ENCODE results near the gene RORC. TPM values are rescaled to one million over a fixed set of nuclear protein-coding genes. Genes with fewer than 3 reads are reported as not detected.
A peak's percentile ranks its signal among the peaks of the same experiment; 100 is the strongest.

The RORC gene
- total RNA-seq, 1 experiment from 2014 or later: 1.3 TPM

DNA sequence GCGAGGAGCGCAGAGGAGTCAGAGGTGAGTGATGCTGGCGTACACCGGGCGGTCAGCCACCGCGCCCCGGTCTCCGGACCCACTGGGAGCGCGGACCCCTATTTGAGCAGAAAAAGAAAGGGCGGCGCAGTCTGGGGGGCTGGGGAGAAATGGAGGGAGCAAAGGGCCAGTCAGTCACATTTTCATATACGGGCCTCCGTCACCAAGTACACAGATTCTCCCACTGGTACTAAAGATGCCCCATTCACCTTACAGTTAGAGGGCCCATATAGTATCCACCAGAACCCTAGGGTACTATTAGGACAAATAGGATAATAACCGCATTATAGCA, 7.4 kb upstream of the RORC start:
- Histone ChIP-seq H3K9ac (ENCODE audit: low read length) (peak overlapping the region; percentile 41; the same call in 1 of the 2 replicates), H3K27ac (ENCODE audit: low read depth, low read length) (no peak overlapping the region; the same call in 1 of the 2 replicates), H4K20me1 (ENCODE audit: insufficient read depth) (no peaks in the 10 kb centered on the region), H3K27me3 (ENCODE audit: insufficient read depth, low read length) (no peaks in the 10 kb centered on the region), H3K36me3 (ENCODE audit: control insufficient read depth in 1 of 2, insufficient read depth in 2 of 2, low read length in 2 of 2) (no peaks in the 10 kb centered on the region), H3K79me2 (ENCODE audit: insufficient read depth, low read length) (no peaks in the 10 kb centered on the region), H3K9me3 (ENCODE audit: control insufficient read depth in 1 of 2, insufficient read depth in 1 of 2, low read depth in 1 of 2, low read length in 2 of 2) (peaks cover 0 to 3% of the 10 kb centered on the region in 2 experiments; a peak in 1 of 4 replicates), H3K4me1 (ENCODE audit: control insufficient read depth in 1 of 2, insufficient read depth in 2 of 2, low read length in 2 of 2) (peaks cover 0 to 45% of the 10 kb centered on the region in 2 experiments; a peak in 2 of 4 replicates), H3K4me3 (replicated peaks in 1 of 2; ENCODE audit: low read depth in 1 of 2, low read length in 2 of 2) (peak overlapping the region in 1 of 2 experiments; percentile 31; a peak in 2 of 4 replicates), H3K9me2 (ENCODE audit: insufficient read depth) (no peaks in the 10 kb centered on the region; the same call in 1 of the 2 replicates), H3K4me2 (ENCODE audit: low read length) (peak overlapping the region; percentile 78), H2AFZ (ENCODE audit: low read depth, low read length, poor library complexity, severe bottlenecking) (no peak overlapping the region)
- no TSS peak for BruUV-seq (replicated peaks)
- DNase-seq (ENCODE audit: low read depth, low spot score) (no peak), ATAC-seq (no peak)
- RAD21 ChIA-PET (ENCODE audit: low non-redundant PET in 1 of 2, low total read pairs in 2 of 2, uncharacterized antibody in 2 of 2, unreplicated experiment in 2 of 2): no interaction called here
- TF ChIP-seq, protein P1, sequence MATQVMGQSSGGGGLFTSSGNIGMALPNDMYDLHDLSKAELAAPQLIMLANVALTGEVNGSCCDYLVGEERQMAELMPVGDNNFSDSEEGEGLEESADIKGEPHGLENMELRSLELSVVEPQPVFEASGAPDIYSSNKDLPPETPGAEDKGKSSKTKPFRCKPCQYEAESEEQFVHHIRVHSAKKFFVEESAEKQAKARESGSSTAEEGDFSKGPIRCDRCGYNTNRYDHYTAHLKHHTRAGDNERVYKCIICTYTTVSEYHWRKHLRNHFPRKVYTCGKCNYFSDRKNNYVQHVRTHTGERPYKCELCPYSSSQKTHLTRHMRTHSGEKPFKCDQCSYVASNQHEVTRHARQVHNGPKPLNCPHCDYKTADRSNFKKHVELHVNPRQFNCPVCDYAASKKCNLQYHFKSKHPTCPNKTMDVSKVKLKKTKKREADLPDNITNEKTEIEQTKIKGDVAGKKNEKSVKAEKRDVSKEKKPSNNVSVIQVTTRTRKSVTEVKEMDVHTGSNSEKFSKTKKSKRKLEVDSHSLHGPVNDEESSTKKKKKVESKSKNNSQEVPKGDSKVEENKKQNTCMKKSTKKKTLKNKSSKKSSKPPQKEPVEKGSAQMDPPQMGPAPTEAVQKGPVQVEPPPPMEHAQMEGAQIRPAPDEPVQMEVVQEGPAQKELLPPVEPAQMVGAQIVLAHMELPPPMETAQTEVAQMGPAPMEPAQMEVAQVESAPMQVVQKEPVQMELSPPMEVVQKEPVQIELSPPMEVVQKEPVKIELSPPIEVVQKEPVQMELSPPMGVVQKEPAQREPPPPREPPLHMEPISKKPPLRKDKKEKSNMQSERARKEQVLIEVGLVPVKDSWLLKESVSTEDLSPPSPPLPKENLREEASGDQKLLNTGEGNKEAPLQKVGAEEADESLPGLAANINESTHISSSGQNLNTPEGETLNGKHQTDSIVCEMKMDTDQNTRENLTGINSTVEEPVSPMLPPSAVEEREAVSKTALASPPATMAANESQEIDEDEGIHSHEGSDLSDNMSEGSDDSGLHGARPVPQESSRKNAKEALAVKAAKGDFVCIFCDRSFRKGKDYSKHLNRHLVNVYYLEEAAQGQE (IDR thresholded peaks at IDR 0.05; ENCODE audit: low read depth): no peak
- intact Hi-C loops (cut with micrococcal nuclease): loop anchor here (5.0 kb wide), 3 partner anchors 397 to 642 kb away; partner anchors contain the start of gene PIP5K1A
- POLR2A ChIA-PET: no interaction called here
- CTCF ChIA-PET: no interaction called here

DNA sequence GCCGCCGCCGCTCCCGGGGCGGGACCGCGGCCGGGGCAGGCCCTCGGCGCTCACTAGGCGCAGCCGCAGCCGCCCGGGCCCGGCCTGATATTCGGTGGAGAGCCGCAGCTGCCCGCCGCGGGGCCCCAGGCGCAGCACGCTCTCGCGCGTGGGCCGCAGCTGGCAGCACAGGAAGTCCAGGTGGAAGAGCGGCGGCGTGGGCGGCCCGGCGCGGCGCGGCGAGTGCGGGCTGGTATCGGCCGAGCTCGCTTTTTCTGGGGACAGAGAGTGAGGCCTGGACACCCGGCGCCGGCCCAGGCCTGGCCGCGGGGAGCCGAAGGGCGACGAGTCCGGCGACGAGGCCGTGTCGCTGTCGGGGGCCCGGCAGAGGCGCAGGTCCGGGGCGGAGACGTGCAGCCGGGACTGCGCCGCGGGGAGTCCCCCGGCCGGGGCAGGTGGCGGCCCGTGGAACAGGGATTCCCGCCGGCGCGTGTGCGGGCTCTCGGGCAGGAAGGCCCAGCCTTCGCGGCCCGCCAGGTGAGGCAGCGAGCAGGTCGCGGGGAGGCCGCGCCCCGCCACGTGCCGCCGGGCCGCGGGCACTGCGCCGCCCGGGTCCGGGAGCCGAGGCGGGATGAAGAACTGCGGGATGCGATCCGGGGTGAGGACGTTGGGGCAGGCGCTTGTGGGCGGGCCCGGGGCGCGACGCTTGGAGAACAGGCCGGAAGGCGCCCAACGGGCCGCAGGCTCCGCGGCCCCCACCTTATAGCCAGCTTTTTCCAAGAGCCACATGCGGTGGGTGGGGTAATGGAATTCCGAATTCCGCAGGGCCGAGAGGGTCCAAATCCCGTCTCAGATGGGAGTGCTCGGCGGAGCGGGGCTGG, 6.8 kb upstream of the RORC start:
- RAD21 ChIA-PET (ENCODE audit: low non-redundant PET in 1 of 2, low total read pairs in 2 of 2, uncharacterized antibody in 2 of 2, unreplicated experiment in 2 of 2): no interaction called here
- H3K9me2 ChIP-seq (ENCODE audit: insufficient read depth): no peaks in the 10 kb centered on the region; the same call in 1 of the 2 replicates
- H3K9me3 ChIP-seq (ENCODE audit: control insufficient read depth in 1 of 2, insufficient read depth in 1 of 2, low read depth in 1 of 2, low read length in 2 of 2): peaks cover 0 to 3% of the 10 kb centered on the region in 2 experiments; a peak in 1 of 4 replicates
- H3K79me2 ChIP-seq (ENCODE audit: insufficient read depth, low read length): no peaks in the 10 kb centered on the region
- no peak overlapping the region for H3K9ac ChIP-seq (ENCODE audit: low read length)
- intact Hi-C loops (cut with micrococcal nuclease): loop anchor here (5.0 kb wide), 3 partner anchors 396 to 641 kb away; partner anchors contain the start of gene PIP5K1A
- no peaks in the 10 kb centered on the region for H4K20me1 ChIP-seq (ENCODE audit: insufficient read depth)
- CTCF ChIA-PET: no interaction called here
- ATAC-seq: no peak
- no peaks in the 10 kb centered on the region for H3K27me3 ChIP-seq (ENCODE audit: insufficient read depth, low read length)
- H3K4me2 ChIP-seq (ENCODE audit: low read length): peak overlapping the region; percentile 78; the same call in 1 of the 2 replicates
- no peak for DNase-seq (ENCODE audit: low read depth, low spot score)
- POLR2A ChIA-PET: no interaction called here
- TF ChIP-seq CEBPB (IDR thresholded peaks at IDR 0.05; ENCODE audit: low read depth): no peak
- TF ChIP-seq YY1 (IDR thresholded peaks at IDR 0.05; ENCODE audit: extremely low read depth, insufficient replicate concordance, low read depth, low read length): no peak
- no peak for TF ChIP-seq EZH2 (IDR thresholded peaks at IDR 0.05)
- TF ChIP-seq POLR2AphosphoS5 (IDR thresholded peaks at IDR 0.05; ENCODE audit: low read depth, low read length): no peak
- TF ChIP-seq SIN3A (IDR thresholded peaks at IDR 0.05; ENCODE audit: low read depth): no peak
- no peak for TF ChIP-seq ELF1 (IDR thresholded peaks at IDR 0.05; ENCODE audit: borderline replicate concordance, low read depth)
- TF ChIP-seq, protein P2, sequence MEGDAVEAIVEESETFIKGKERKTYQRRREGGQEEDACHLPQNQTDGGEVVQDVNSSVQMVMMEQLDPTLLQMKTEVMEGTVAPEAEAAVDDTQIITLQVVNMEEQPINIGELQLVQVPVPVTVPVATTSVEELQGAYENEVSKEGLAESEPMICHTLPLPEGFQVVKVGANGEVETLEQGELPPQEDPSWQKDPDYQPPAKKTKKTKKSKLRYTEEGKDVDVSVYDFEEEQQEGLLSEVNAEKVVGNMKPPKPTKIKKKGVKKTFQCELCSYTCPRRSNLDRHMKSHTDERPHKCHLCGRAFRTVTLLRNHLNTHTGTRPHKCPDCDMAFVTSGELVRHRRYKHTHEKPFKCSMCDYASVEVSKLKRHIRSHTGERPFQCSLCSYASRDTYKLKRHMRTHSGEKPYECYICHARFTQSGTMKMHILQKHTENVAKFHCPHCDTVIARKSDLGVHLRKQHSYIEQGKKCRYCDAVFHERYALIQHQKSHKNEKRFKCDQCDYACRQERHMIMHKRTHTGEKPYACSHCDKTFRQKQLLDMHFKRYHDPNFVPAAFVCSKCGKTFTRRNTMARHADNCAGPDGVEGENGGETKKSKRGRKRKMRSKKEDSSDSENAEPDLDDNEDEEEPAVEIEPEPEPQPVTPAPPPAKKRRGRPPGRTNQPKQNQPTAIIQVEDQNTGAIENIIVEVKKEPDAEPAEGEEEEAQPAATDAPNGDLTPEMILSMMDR (IDR thresholded peaks at IDR 0.05 in 2 of 3, conservative IDR thresholded peaks at IDR 0.05 in 1 of 3; ENCODE audit: borderline replicate concordance in 1 of 3, insufficient read depth in 1 of 3, low read depth in 2 of 3, low read length in 2 of 3): no peak
- TF ChIP-seq, protein P3, sequence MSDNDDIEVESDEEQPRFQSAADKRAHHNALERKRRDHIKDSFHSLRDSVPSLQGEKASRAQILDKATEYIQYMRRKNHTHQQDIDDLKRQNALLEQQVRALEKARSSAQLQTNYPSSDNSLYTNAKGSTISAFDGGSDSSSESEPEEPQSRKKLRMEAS (IDR thresholded peaks at IDR 0.05): no peak
- H3K36me3 ChIP-seq (ENCODE audit: control insufficient read depth in 1 of 2, insufficient read depth in 2 of 2, low read length in 2 of 2): no peaks in the 10 kb centered on the region
- H3K4me1 ChIP-seq (ENCODE audit: control insufficient read depth in 1 of 2, insufficient read depth in 2 of 2, low read length in 2 of 2): peaks cover 0 to 45% of the 10 kb centered on the region in 2 experiments; a peak in 2 of 4 replicates
- no TSS peak for BruUV-seq (replicated peaks)
- no peak overlapping the region for H2AFZ ChIP-seq (ENCODE audit: low read depth, low read length, poor library complexity, severe bottlenecking)
- H3K27ac ChIP-seq (ENCODE audit: low read depth, low read length): no peak overlapping the region; the same call in 1 of the 2 replicates
- no peak overlapping the region for H3K4me3 ChIP-seq (replicated peaks in 1 of 2; ENCODE audit: low read depth in 1 of 2, low read length in 2 of 2)
